Adipocyte (in vitro differentiated cells): ENCODE results near the gene R3HDM4.

Experiments
- DNase-seq: peaks from one replicate; pipeline ENCODE4 v3.0.0-alpha.2; 2015; ENCODE audit warnings: low read depth
- H3K27me3 ChIP-seq: replicated peaks from 2 replicates; pipeline ENCODE4 v1.7.0; 2013; ENCODE audit warnings: mild to moderate bottlenecking, low read length, moderate library complexity; ENCODE audit not compliant: control insufficient read depth, insufficient read depth
- H3K36me3 ChIP-seq: 2 replicates; pipeline ENCODE4 v1.7.0; 2013; ENCODE audit warnings: low read length, mild to moderate bottlenecking, moderate library complexity; ENCODE audit not compliant: control insufficient read depth, insufficient read depth, severe bottlenecking
- H3K4me1 ChIP-seq: 2 replicates; pipeline ENCODE4 v1.7.0; 2013; ENCODE audit warnings: mild to moderate bottlenecking, low read length, moderate library complexity; ENCODE audit not compliant: control insufficient read depth, insufficient read depth
- H3K4me3 ChIP-seq: 2 replicates; pipeline ENCODE4 v1.7.0; 2013; ENCODE audit warnings: mild to moderate bottlenecking, low read length, moderate library complexity
- H3K9ac ChIP-seq: 2 replicates; pipeline ENCODE4 v1.7.0; 2013; ENCODE audit warnings: mild to moderate bottlenecking, low read length, moderate library complexity
- H3K9me3 ChIP-seq: 2 replicates; pipeline ENCODE4 v1.7.0; 2013; ENCODE audit warnings: mild to moderate bottlenecking, low read length, moderate library complexity; ENCODE audit not compliant: control insufficient read depth

R3HDM4 gene

DNA sequence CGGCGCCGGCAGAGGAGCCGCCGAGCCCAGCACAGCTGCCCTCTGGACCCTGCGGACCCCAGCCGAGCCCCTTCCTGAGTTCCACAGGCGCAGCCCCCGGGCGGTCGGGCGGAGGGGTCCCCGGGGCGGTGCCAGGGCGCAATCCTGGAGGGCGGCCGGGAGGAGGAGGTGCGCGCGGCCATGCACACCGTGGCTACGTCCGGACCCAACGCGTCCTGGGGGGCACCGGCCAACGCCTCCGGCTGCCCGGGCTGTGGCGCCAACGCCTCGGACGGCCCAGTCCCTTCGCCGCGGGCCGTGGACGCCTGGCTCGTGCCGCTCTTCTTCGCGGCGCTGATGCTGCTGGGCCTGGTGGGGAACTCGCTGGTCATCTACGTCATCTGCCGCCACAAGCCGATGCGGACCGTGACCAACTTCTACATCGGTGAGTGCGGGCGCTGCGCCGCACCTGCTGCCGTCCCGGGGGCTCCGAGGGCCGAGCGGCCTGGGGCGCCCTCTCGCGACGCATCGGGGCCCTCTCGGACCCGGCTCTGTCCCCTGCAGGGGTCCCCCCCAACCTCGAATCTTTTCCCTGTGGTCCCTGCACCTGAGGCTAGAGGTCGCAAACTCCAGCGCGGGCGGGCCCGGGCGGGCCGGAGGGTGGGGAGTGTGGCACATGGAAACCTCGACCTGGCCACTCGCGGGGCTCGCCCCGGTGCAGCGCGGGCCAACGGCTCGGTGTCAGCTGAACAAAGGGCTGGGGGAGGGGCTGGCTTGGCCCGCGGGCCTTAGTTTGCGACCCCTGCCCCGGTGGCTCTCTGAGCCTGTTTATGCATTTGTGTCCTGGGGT is 4.5 kb upstream of the R3HDM4 start, which contains the start of gene KISS1R:
KISS1R (plus strand) TSS at position 11 of the 829 bp plus-strand sequence; CDS start at position 181, 170 bp downstream.
- Histone ChIP-seq H3K9ac (no peak within 1 kb of the TSS), H3K9me3 (no peaks in the 10 kb centered on the region), H3K27me3 (peaks cover 5% of the 10 kb centered on the region), H3K4me1 (peaks cover 6% of the 10 kb centered on the region), H3K36me3 (no peaks in the 10 kb centered on the region), H3K4me3 (no peak within 1 kb of the TSS)
- peak; percentile 41 for DNase-seq

- Histone ChIP-seq H3K27me3 (peaks cover 5% of the 10 kb centered on the region), H3K4me3 (no peak overlapping the region)
- no peak for DNase-seq
Measured at GRCh38 chr19:916645-917322, 3.8 kb upstream of the R3HDM4 start.

DNA sequence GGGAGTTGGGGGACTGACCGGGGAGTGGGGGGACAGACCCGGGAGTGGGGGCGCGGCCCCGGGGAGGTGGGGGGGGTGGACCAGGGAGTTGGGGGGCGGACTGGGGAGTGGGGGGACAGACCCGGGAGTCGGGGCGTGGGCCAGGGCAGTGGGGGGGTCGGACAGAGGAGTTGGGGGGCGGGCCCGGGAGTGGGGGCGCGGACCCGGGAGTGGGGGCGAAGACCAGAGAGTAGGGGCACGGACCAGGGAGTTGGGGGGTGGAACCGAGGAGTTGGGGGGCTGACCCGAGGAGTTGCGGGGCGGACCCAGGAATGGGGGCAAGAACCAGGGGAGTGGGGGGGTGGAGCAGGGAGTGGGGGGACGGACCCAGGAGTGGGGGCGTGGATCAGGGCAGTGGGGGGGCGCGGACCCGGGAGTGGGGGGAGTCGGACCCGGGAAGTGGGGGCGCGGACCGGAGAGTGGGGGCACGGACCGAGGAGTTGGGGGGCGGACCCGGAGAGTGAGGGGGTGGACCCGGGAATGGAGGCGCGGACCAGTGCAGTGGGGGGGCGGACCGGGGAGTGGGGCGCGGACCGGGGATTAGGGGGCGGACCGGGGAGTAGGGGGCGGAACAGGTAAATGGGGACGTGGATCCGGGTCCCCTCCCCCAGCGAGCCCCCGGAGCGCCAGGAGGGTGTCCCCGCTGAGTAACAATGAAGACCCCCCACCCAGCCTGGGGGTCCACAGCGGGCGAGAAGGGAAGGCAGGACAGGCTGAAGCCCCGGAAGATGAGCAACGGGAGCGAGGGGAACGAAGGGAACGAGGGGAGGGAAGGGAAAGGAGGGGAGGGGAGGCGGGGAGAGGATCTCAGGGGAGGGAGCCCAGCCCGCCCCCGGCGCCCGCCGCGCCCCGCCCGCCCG is 589 bp downstream of the R3HDM4 start:
- peak overlapping the region; percentile 80 for H3K4me3 ChIP-seq
- H3K27me3 ChIP-seq: no peaks in the 10 kb centered on the region
- DNase-seq: no peak
- H3K36me3 ChIP-seq: no peaks in the 10 kb centered on the region
- H3K9ac ChIP-seq: peak overlapping the region; percentile 83
- peaks cover 3% of the 10 kb centered on the region for H3K4me1 ChIP-seq
- no peaks in the 10 kb centered on the region for H3K9me3 ChIP-seq

More at GRCh38 chr19:916645-917322, 3.8 kb upstream of the R3HDM4 start:
- H3K36me3 ChIP-seq: no peaks in the 10 kb centered on the region
- no peaks in the 10 kb centered on the region for H3K9me3 ChIP-seq
- no peak overlapping the region for H3K9ac ChIP-seq
- H3K4me1 ChIP-seq: peaks cover 4% of the 10 kb centered on the region

GRCh38 chr19:911197-912033 is 1.6 kb downstream of the R3HDM4 start:
- Histone ChIP-seq H3K36me3 (no peaks in the 10 kb centered on the region), H3K4me3 (no peak overlapping the region), H3K9ac (no peak overlapping the region), H3K4me1 (peaks cover 3% of the 10 kb centered on the region), H3K9me3 (no peaks in the 10 kb centered on the region), H3K27me3 (no peaks in the 10 kb centered on the region)
- DNase-seq: no peak

- H3K27me3 ChIP-seq: no peaks in the 10 kb centered on the region
- no peak overlapping the region for H3K9ac ChIP-seq
- no peaks in the 10 kb centered on the region for H3K9me3 ChIP-seq
- no peak overlapping the region for H3K4me3 ChIP-seq
- H3K36me3 ChIP-seq: no peaks in the 10 kb centered on the region
- H3K4me1 ChIP-seq: no peaks in the 10 kb centered on the region
- DNase-seq: no peak
Measured at GRCh38 chr19:907183-907853, 5.7 kb downstream of the R3HDM4 start.

- DNase-seq: no peak
- Histone ChIP-seq H3K4me1 (no peaks in the 10 kb centered on the region), H3K27me3 (no peaks in the 10 kb centered on the region)
Measured at GRCh38 chr19:906480-906879, 6.5 kb downstream of the R3HDM4 start.

GRCh38 chr19:904545-904944 is 8.5 kb downstream of the R3HDM4 start:
- H3K4me1 ChIP-seq: no peaks in the 10 kb centered on the region
- no peak for DNase-seq
- H3K9ac ChIP-seq: no peak overlapping the region
- no peaks in the 10 kb centered on the region for H3K27me3 ChIP-seq
- H3K9me3 ChIP-seq: no peaks in the 10 kb centered on the region
- H3K4me3 ChIP-seq: no peak overlapping the region
- H3K36me3 ChIP-seq: no peaks in the 10 kb centered on the region

More at GRCh38 chr19:906480-906879, 6.5 kb downstream of the R3HDM4 start:
- Histone ChIP-seq H3K4me3 (no peak overlapping the region), H3K36me3 (no peaks in the 10 kb centered on the region), H3K9ac (no peak overlapping the region), H3K9me3 (no peaks in the 10 kb centered on the region)

DNA sequence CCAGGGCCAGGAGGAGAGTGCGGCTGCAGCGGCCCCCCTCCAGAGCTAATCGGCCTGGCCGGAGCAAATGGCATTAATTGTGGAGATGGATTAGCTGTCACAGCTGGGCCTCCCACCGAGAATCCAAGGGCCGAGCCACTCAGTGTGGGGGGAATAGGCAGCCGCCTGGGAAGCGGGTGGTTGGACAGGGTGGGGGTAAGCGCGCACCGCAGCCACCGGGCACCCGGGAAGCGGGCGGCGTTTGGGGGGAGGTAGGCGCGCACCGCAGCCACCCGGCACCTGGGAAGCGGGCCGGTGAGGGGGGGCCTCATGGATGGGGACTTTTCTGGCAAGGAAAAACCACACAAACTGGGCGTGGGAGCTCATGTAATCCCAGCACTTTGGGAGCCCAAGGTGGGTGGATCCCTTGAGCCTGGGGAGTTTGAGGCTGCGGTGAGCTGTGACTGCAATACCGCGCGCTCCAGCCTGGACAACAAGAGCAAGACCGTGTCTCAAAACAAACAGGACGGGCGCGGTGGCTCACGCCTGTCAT is 9.7 kb downstream of the R3HDM4 start:
- Histone ChIP-seq H3K4me3 (no peak overlapping the region), H3K9ac (no peak overlapping the region), H3K4me1 (no peaks in the 10 kb centered on the region), H3K9me3 (no peaks in the 10 kb centered on the region), H3K36me3 (no peaks in the 10 kb centered on the region), H3K27me3 (no peaks in the 10 kb centered on the region)
- no peak for DNase-seq

- no peaks in the 10 kb centered on the region for H3K4me1 ChIP-seq
- no peak for DNase-seq
Measured at GRCh38 chr19:902446-903226, 10.4 kb downstream of the R3HDM4 start.

More at GRCh38 chr19:902446-903226, 10.4 kb downstream of the R3HDM4 start:
- H3K27me3 ChIP-seq: no peaks in the 10 kb centered on the region
- no peaks in the 10 kb centered on the region for H3K9me3 ChIP-seq
- H3K9ac ChIP-seq: no peak overlapping the region
- H3K36me3 ChIP-seq: no peaks in the 10 kb centered on the region
- H3K4me3 ChIP-seq: no peak overlapping the region
